Stimulated activated CD4-positive, alpha-beta T cell treated with anti-CD3 and anti-CD28 coated beads, Interleukin-12 subunit alpha, Interleukin-12 subunit beta, amount 100 ng/mL, for 48 hours (primary cell): ENCODE results near the gene AUTS2.
A peak's percentile ranks its signal among the peaks of the same experiment; 100 is the strongest.

Experiments used
- DNase-seq, 3 donors: peaks; one replicate each; pipeline ENCODE4 v3.0.0-alpha.2; 2020; ENCODE audit warnings: low read depth in 2 of 3, low spot score in 1 of 3

AUTS2 gene

GRCh38 chr7:70749831-70750230 lies 1151.6 kb downstream of the AUTS2 start:
- DNase-seq: no peak

- DNase-seq: no peak
Measured at GRCh38 chr7:70751895-70752294, 1153.6 kb downstream of the AUTS2 start.

- no peak for DNase-seq
Measured at GRCh38 chr7:70752794-70753241, 1154.5 kb downstream of the AUTS2 start.

GRCh38 chr7:70756789-70757188 lies 1158.5 kb downstream of the AUTS2 start:
- DNase-seq: no peak

- no peak for DNase-seq
Measured at GRCh38 chr7:70758646-70759045, 1160.4 kb downstream of the AUTS2 start.

- no peak for DNase-seq
Measured at GRCh38 chr7:70759674-70760073, 1161.4 kb downstream of the AUTS2 start.

- DNase-seq: no peak
Measured at GRCh38 chr7:70761711-70762328, 1163.5 kb downstream of the AUTS2 start.

- DNase-seq: no peak
Measured at GRCh38 chr7:70762696-70763095, 1164.4 kb downstream of the AUTS2 start.

GRCh38 chr7:70763961-70764691 lies 1165.9 kb downstream of the AUTS2 start:
- DNase-seq: no peak

- DNase-seq: no peak
Measured at GRCh38 chr7:70764701-70765208, 1166.5 kb downstream of the AUTS2 start.

GRCh38 chr7:70765651-70766050 lies 1167.4 kb downstream of the AUTS2 start:
- DNase-seq: no peak

- DNase-seq: no peak
Measured at GRCh38 chr7:70766109-70766508, 1167.8 kb downstream of the AUTS2 start.

GRCh38 chr7:70766694-70767093 lies 1168.4 kb downstream of the AUTS2 start:
- no peak for DNase-seq

GRCh38 chr7:70770154-70770553 lies 1171.9 kb downstream of the AUTS2 start:
- DNase-seq: no peak

- DNase-seq: no peak
Measured at GRCh38 chr7:70771451-70771850, 1173.2 kb downstream of the AUTS2 start.

- DNase-seq: no peak
Measured at GRCh38 chr7:70772891-70773290, 1174.6 kb downstream of the AUTS2 start.

GRCh38 chr7:70773406-70773805 lies 1175.1 kb downstream of the AUTS2 start:
- DNase-seq: no peak

GRCh38 chr7:70774950-70775527 lies 1176.8 kb downstream of the AUTS2 start:
- DNase-seq: no peak

- no peak for DNase-seq
Measured at GRCh38 chr7:70775570-70776156, 1177.4 kb downstream of the AUTS2 start.

GRCh38 chr7:70776627-70777101 lies 1178.4 kb downstream of the AUTS2 start:
- peak in 1 of 3 donors; percentile 10 for DNase-seq

GRCh38 chr7:70777251-70777650 lies 1179.0 kb downstream of the AUTS2 start:
- no peak for DNase-seq

- no peak for DNase-seq
Measured at GRCh38 chr7:70778585-70778984, 1180.3 kb downstream of the AUTS2 start.
